NCI-H1694 (cell line): ENCODE measurements around the gene FOLH1.
"Not testable (repeated sequence)": the region's sequence is repeated elsewhere in the genome, so short reads cannot be mapped to it uniquely, and the experiment has no call there.

Source experiments
- DNase-seq: peaks from one replicate; lab custom pipeline; 2025; lab: John Stamatoyannopoulos, UW

FOLH1 gene

DNA sequence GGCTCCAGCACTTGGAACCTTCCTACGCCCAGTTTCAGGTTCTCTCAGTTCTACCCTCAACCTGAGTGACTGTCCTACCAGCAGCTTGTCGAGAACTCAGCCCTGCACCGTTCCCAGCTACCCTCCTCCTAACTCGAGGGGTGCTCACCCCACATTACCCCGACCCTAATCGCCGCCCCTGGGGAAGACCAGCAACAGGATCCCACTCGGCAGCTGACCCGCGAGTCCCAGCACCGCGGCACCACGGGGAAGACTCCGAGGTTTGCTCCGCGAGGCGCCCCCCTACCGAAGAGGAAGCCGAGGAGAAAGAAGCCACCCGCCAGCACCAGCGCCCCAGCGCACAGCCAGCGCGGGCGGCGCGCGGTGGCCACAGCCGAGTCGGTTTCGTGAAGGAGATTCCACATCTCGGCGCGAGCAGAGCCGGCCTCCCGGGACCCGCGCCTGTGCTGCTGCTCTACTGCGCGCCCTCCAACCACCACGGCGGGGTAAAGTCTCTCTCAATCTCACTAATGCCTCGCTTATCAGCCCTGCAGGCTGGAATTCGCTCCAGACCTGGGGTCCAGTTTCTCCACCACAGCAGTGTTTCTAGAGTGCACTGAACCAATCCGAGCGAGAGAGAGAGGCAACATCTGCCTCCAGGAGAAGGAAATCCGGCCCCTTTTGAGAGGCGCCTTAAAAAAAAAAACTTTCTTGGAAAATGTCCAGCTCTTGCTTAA, at the start of gene FOLH1:
TSS of gene FOLH1 (minus strand) at position 597 of the 716 bp plus-strand sequence. CDS start at position 404, 193 bp downstream.
- DNase-seq, result no peak

GRCh38 chr11:49255148-49255547, 46.7 kb upstream of the FOLH1 start:
- DNase-seq, result not testable (repeated sequence)

GRCh38 chr11:49251212-49251611, 42.8 kb upstream of the FOLH1 start:
- not testable (repeated sequence) for DNase-seq

DNA sequence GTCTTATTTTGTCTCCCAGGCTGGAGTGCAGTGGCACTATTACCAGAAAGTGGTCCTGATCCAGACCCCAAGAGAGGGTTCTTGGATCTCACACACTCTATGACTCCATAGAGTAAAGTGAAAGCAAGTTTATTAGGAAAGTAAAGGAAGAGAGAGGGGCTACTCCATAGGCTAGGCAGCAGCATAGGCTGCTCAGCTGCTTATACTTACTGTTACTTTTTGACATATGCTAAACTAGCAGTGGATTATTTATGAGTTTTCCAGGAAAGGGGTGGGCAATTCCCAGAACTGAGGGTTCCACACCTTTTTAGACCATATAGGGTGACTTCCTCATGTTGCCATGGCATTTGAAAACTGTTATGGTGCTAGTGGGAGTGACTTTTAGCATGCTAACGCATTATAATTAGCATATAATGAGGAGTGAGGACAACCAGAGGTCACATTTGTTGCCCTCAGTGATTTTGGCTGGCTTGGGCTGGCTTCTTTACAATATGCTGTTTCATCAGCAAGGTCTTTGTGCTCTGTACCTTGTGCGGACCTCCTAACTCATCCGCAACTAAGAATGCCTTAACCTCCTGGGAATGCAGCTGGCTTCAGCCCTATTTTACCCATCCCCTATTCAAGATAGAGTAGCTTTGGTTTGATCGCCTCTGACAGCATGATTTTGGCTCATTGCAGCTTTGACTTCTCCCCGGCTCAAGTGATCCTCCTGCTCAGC, 42.2 kb upstream of the FOLH1 start:
- DNase-seq, result not testable (repeated sequence)

DNA sequence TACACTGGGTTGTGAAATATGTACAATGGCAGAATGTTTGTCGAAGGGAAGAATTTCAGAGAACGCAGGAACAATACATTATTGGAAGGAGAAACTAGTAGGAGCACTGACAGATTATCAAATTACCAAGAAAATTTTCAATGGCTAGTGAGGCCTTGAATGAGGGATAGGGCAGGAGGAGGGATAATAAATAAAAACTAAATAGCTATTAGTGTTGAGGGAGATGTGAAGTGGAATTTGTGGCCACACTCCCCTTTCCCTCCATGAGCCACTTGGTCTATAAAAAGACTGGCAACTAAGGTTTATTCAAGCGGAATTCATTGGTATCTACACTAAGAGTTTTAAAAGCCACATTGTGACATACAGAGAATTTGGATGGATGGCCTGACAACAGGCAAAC, 41.0 kb upstream of the FOLH1 start:
- DNase-seq, result not testable (repeated sequence)

DNA sequence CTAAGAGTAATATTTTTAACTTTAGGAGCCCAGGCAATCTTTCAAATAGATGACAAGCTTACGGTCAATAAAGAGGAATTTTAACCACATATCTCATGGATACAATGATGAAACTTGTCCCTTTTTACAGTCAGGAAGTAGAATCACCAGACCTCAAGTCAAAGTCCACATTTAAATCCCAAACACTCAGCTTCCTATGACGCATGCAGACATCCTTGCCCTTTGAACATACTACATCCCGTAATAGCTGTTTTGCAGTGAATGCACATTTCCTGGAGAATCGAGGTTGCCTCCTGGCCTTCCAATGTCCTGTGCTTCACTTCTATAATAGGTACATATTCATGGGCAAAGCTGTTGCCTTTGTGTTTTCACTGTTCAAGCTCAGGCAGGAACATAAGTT, 25.3 kb upstream of the FOLH1 start:
- DNase-seq, result not testable (repeated sequence)

DNA sequence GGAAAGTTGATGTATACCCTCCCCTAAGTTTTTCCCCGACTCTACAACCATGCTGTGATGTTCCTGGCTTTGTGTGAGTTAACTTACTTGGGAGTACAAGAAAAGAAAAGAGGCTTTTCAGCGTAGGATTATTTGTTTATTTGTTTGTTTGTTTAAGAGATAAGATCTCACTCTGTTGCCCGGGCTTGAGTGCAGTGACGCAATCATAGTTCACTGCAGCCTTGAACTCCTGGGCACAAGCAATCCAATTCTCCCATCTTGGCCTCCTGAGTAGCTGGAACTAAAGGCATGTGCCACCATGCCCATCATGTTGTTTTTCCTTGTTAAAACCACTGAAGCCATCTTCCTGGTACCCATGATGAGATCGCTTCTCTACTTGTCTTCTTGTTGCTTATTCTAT, 24.6 kb upstream of the FOLH1 start:
- not testable (repeated sequence) for DNase-seq

GRCh38 chr11:49231725-49232124, 23.3 kb upstream of the FOLH1 start:
- DNase-seq, result not testable (repeated sequence)

GRCh38 chr11:49230534-49230933, 22.1 kb upstream of the FOLH1 start:
- not testable (repeated sequence) for DNase-seq

- not testable (repeated sequence) for DNase-seq
These were observed 21.6 kb upstream of the FOLH1 start for GRCh38 chr11:49230001-49230400.

GRCh38 chr11:49229136-49229535, 20.7 kb upstream of the FOLH1 start:
- not testable (repeated sequence) for DNase-seq

GRCh38 chr11:49225255-49225785, 16.9 kb upstream of the FOLH1 start:
- DNase-seq, result not testable (repeated sequence)

GRCh38 chr11:49221112-49221511, 12.7 kb upstream of the FOLH1 start:
- no peak for DNase-seq

DNA sequence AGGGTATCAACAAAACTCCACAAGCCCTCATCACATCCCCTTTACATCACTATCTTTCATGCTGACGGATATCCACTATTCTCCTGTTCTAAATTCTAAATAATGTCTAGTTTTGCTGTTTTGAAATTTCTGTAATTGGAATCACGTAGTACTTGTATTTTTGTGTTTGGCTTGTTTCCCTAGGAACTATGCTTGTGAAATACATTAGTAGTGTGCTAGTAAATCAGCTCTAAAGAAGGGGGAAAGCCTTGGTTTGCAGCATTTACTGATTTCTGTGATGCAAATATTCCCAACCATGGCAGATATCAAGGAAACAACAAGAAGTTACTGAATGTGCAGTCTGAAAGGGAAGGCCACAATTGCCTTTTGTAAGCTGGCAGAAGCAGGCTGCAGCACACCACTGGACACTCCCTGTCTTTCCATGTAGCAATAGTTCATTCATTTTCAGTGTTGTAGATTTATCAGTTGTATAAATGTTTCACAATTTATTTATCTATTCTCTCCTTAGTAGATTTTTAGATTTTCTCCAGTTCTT, 4.7 kb upstream of the FOLH1 start:
- no peak for DNase-seq

GRCh38 chr11:49206999-49207398, 1.4 kb downstream of the FOLH1 start:
- DNase-seq, result not testable (repeated sequence)

GRCh38 chr11:49202287-49202976, 6.0 kb downstream of the FOLH1 start:
- DNase-seq, result no peak

DNA sequence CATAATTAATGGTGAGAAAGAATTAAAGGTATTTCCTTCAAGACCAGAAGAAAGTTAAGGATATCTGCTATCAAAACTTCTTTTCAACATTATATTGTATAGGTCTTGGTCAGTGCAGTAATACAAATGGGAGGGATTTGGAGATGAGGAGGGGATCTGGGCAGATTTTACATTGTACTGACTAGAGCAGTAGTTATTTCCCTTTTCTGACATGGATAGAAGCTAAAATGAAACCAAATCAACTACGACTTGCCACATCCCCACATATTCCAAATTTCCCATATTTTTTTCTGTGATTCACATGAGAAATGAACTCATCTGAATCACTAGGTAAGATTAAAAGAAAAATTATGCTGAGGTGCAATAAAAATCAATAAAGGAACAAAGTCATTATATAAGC, 11.6 kb downstream of the FOLH1 start:
- not testable (repeated sequence) for DNase-seq

DNA sequence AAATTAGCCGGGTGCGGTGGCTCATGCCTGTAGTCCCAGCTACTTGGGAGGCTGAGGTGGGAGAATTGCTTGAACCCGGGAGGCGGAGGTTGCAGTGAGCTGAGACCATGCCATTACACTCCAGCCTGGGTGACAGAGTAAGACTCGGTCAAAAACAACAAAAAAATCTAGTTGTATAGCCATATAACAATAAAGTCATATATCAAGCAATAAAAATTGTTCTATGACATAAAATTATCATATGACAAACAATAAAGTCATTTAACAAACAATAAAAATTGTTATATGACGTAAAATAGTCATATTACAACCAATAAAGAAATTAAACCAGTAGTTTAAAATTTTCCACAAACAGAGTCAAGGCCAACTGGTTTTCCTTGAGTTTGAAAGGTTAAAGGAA, 12.4 kb downstream of the FOLH1 start:
- not testable (repeated sequence) for DNase-seq

DNA sequence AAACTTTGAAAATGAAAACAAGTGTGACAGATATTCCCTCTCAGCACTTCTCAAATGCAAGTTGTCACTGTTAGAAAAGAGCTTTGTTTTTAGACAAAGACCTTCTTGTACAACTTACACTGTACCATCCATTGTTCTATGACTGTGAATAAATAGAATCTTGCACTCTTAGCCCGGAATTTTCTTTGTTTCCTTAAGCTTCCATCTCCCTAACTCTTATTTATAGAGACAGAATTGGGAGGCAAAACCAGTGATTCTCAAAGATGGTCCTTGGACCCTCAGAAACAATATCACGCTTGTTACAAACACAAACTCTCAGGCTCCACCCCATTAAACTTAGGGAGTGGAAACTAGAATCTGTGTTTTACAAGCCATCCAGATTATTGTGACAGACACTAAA, 18.1 kb downstream of the FOLH1 start:
- not testable (repeated sequence) for DNase-seq

DNA sequence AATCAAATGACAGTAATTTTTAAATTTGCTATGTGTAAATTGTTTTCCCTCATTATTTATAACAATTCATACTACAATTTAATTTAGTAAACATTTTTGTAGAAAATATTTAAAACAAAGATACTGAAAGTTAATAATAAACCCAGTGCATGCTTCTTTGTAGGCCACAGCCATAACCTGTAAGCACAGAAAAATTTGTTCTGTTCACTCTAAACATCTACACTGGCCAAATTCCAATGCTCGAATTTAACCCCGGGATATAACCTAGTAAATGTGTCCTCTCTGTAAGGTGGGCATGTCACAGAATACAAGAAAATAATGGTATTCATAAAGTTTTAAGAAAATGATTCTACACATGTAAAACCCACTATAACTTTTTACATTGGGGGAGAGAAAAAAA, 22.2 kb downstream of the FOLH1 start:
- DNase-seq, result not testable (repeated sequence)

GRCh38 chr11:49185597-49185996, 22.8 kb downstream of the FOLH1 start:
- not testable (repeated sequence) for DNase-seq

GRCh38 chr11:49184756-49185155, 23.6 kb downstream of the FOLH1 start:
- not testable (repeated sequence) for DNase-seq
